SH-SY5Y (cell line): ENCODE results near the gene P4HB.

ENCODE experiments used
- GATA2 ChIP-seq: IDR thresholded peaks from 2 replicates; pipeline ENCODE4 v1.6.1; 2011; ENCODE audit warnings: mild to moderate bottlenecking, low read depth, low read length
- GATA3 ChIP-seq: IDR thresholded peaks from 2 replicates; pipeline ENCODE4 v1.6.1; 2011; ENCODE audit warnings: low read depth, mild to moderate bottlenecking, low read length, moderate library complexity

DNA sequence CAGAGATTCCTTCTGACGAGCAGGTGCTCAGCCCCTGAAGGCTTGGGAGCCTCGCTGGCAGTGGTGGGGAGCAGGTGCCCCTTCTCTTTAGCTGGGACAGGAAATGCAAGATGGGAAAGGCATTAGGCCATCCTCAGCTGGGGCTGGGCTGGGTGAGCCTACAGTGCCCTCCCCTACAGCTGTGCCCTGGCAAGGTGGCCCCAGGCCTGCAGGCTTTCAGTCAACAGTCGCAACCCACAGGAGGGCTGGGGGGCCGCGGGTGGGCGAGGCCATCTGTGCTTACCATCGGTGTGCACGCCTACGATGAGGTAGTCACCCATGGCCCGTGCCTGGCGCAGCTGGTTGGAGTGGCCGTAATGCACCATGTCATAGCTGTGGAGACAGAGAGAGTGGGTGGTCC is 48.9 kb upstream of the P4HB start:
- TF ChIP-seq GATA2 (no peak), GATA3 (no peak)
